Stimulated activated naive B cell treated with anti-CD40 and anti-IgM and Interleukin-4, amounts not matched to agents 10 μg/mL and 1 μg/mL and 100 μg/mL, for 72 hours (primary cell): ENCODE measurements around the gene TSPAN12.

Source experiments
- ATAC-seq, 2 donors: fragments of 150-1000 bp; cut with Tn5 transposase; replicated peaks; 2 replicates each; pipeline ENCODE4 v1.10.0; 2021; ENCODE audit warnings: moderate library complexity in 1 of 2
- DNase-seq: peaks from one replicate; pipeline ENCODE4 v3.0.0; 2021
- H3K27ac Mint-ChIP-seq: one replicate; pipeline ENCODE4 v1.8.0; 2022; ENCODE audit warnings: mild to moderate bottlenecking, mixed read lengths
- H3K27me3 Mint-ChIP-seq, 2 donors: one replicate each; pipeline ENCODE4 v1.8.0; 2022; ENCODE audit warnings: mixed read lengths in 2 of 2
- H3K36me3 Mint-ChIP-seq, 2 donors: one replicate each; pipeline ENCODE4 v1.8.0; 2022; ENCODE audit warnings: mixed read lengths in 2 of 2, mild to moderate bottlenecking in 1 of 2
- H3K4me1 Mint-ChIP-seq, 2 donors: one replicate each; pipeline ENCODE4 v1.8.0; 2022; ENCODE audit warnings: mixed read lengths in 2 of 2, mild to moderate bottlenecking in 1 of 2
- H3K4me3 Mint-ChIP-seq, 2 donors: one replicate each; pipeline ENCODE4 v1.8.0; 2022; ENCODE audit warnings: mild to moderate bottlenecking in 2 of 2, mixed read lengths in 2 of 2, moderate library complexity in 1 of 2
- H3K9me3 Mint-ChIP-seq, 2 donors: one replicate each; pipeline ENCODE4 v1.8.0; 2022; ENCODE audit warnings: mixed read lengths in 2 of 2, mild to moderate bottlenecking in 1 of 2

The TSPAN12 gene

GRCh38 chr7:120862987-120863590 lies 5.1 kb upstream of the TSPAN12 start:
- no peak for DNase-seq
- Mint-ChIP-seq H3K27ac (no peak overlapping the region), H3K36me3 (no peaks in the 10 kb centered on the region), H3K9me3 (no peaks in the 10 kb centered on the region), H3K4me3 (no peak overlapping the region), H3K4me1 (peaks cover under 1 to 4% of the 10 kb centered on the region in 2 donors), H3K27me3 (peaks cover 47 to 55% of the 10 kb centered on the region in 2 donors)
- no peak for ATAC-seq

- H3K4me3 Mint-ChIP-seq: no peak overlapping the region
- peaks cover 11 to 24% of the 10 kb centered on the region in 2 donors for H3K4me1 Mint-ChIP-seq
- H3K9me3 Mint-ChIP-seq: no peaks in the 10 kb centered on the region
- no peaks in the 10 kb centered on the region for H3K36me3 Mint-ChIP-seq
- ATAC-seq (no peak), DNase-seq (no peak)
- H3K27me3 Mint-ChIP-seq: peaks cover 52 to 66% of the 10 kb centered on the region in 2 donors
- H3K27ac Mint-ChIP-seq: no peak overlapping the region
Measured at GRCh38 chr7:120860156-120860555, 2.2 kb upstream of the TSPAN12 start.

GRCh38 chr7:120859459-120859858 lies 1.5 kb upstream of the TSPAN12 start:
- no peaks in the 10 kb centered on the region for H3K36me3 Mint-ChIP-seq
- ATAC-seq (no peak), DNase-seq (no peak)
- H3K4me3 Mint-ChIP-seq: no peak overlapping the region
- peaks cover 56 to 73% of the 10 kb centered on the region in 2 donors for H3K27me3 Mint-ChIP-seq
- H3K27ac Mint-ChIP-seq: no peak overlapping the region
- no peaks in the 10 kb centered on the region for H3K9me3 Mint-ChIP-seq
- H3K4me1 Mint-ChIP-seq: peaks cover 11 to 24% of the 10 kb centered on the region in 2 donors

GRCh38 chr7:120856621-120857352 lies 1.2 kb downstream of the TSPAN12 start:
- peak; percentile 7 for DNase-seq
- no peaks in the 10 kb centered on the region for H3K36me3 Mint-ChIP-seq
- peaks cover 48 to 65% of the 10 kb centered on the region in 2 donors for H3K27me3 Mint-ChIP-seq
- H3K4me1 Mint-ChIP-seq: peaks cover 11 to 24% of the 10 kb centered on the region in 2 donors
- ATAC-seq: peak; percentile 55 to 63
- H3K4me3 Mint-ChIP-seq: peak overlapping the region; percentile 88 to 94
- no peaks in the 10 kb centered on the region for H3K9me3 Mint-ChIP-seq
- peak overlapping the region; percentile 16 for H3K27ac Mint-ChIP-seq

GRCh38 chr7:120856198-120856597 lies 1.7 kb downstream of the TSPAN12 start:
- H3K27me3 Mint-ChIP-seq: peaks cover 48 to 60% of the 10 kb centered on the region in 2 donors
- H3K36me3 Mint-ChIP-seq: no peaks in the 10 kb centered on the region
- no peak overlapping the region for H3K27ac Mint-ChIP-seq
- ATAC-seq (no peak), DNase-seq (no peak)
- H3K4me3 Mint-ChIP-seq: peak overlapping the region; percentile 88 to 94
- no peaks in the 10 kb centered on the region for H3K9me3 Mint-ChIP-seq
- H3K4me1 Mint-ChIP-seq: peaks cover 11 to 24% of the 10 kb centered on the region in 2 donors

GRCh38 chr7:120852700-120853099 lies 5.2 kb downstream of the TSPAN12 start:
- Mint-ChIP-seq H3K27me3 (peaks cover 25 to 41% of the 10 kb centered on the region in 2 donors), H3K9me3 (no peaks in the 10 kb centered on the region), H3K4me3 (no peak overlapping the region), H3K36me3 (no peaks in the 10 kb centered on the region), H3K4me1 (peaks cover 9 to 16% of the 10 kb centered on the region in 2 donors), H3K27ac (peak overlapping the region; percentile 7)
- DNase-seq: no peak
- no peak for ATAC-seq

GRCh38 chr7:120843109-120843508 lies 14.8 kb downstream of the TSPAN12 start:
- H3K27me3 Mint-ChIP-seq: peaks cover 13 to 17% of the 10 kb centered on the region in 2 donors
- H3K4me3 Mint-ChIP-seq: no peak overlapping the region
- no peaks in the 10 kb centered on the region for H3K4me1 Mint-ChIP-seq
- H3K27ac Mint-ChIP-seq: no peak overlapping the region
- DNase-seq (no peak), ATAC-seq (no peak)
- no peaks in the 10 kb centered on the region for H3K9me3 Mint-ChIP-seq
- H3K36me3 Mint-ChIP-seq: no peaks in the 10 kb centered on the region

- no peaks in the 10 kb centered on the region for H3K4me1 Mint-ChIP-seq
Measured at GRCh38 chr7:120842121-120842621, 15.8 kb downstream of the TSPAN12 start.

GRCh38 chr7:120841608-120842007 lies 16.3 kb downstream of the TSPAN12 start:
- ATAC-seq (no peak), DNase-seq (no peak)
- H3K36me3 Mint-ChIP-seq: no peaks in the 10 kb centered on the region
- no peaks in the 10 kb centered on the region for H3K4me1 Mint-ChIP-seq
- H3K27me3 Mint-ChIP-seq: peaks cover 9 to 13% of the 10 kb centered on the region in 2 donors
- no peaks in the 10 kb centered on the region for H3K9me3 Mint-ChIP-seq
- H3K27ac Mint-ChIP-seq: no peak overlapping the region
- H3K4me3 Mint-ChIP-seq: no peak overlapping the region

More at GRCh38 chr7:120842121-120842621, 15.8 kb downstream of the TSPAN12 start:
- no peak for DNase-seq
- ATAC-seq: no peak
- no peak overlapping the region for H3K27ac Mint-ChIP-seq
- H3K9me3 Mint-ChIP-seq: no peaks in the 10 kb centered on the region
- no peaks in the 10 kb centered on the region for H3K36me3 Mint-ChIP-seq
- no peak overlapping the region for H3K4me3 Mint-ChIP-seq
- peaks cover 9 to 13% of the 10 kb centered on the region in 2 donors for H3K27me3 Mint-ChIP-seq

GRCh38 chr7:120838281-120838682 lies 19.7 kb downstream of the TSPAN12 start:
- no peak overlapping the region for H3K4me3 Mint-ChIP-seq
- no peaks in the 10 kb centered on the region for H3K36me3 Mint-ChIP-seq
- no peak overlapping the region for H3K27ac Mint-ChIP-seq
- ATAC-seq (peak in 1 of 2 donors; percentile 43), DNase-seq (no peak)
- no peaks in the 10 kb centered on the region for H3K4me1 Mint-ChIP-seq
- H3K27me3 Mint-ChIP-seq: peaks cover 17 to 20% of the 10 kb centered on the region in 2 donors
- no peaks in the 10 kb centered on the region for H3K9me3 Mint-ChIP-seq

- Mint-ChIP-seq H3K4me1 (no peaks in the 10 kb centered on the region), H3K9me3 (no peaks in the 10 kb centered on the region), H3K36me3 (no peaks in the 10 kb centered on the region), H3K27ac (no peak overlapping the region), H3K27me3 (peaks cover 17 to 20% of the 10 kb centered on the region in 2 donors), H3K4me3 (no peak overlapping the region)
- ATAC-seq: peak in 1 of 2 donors; percentile 69
- no peak for DNase-seq
Measured at GRCh38 chr7:120837599-120837998, 20.3 kb downstream of the TSPAN12 start.

GRCh38 chr7:120836556-120837115 lies 21.3 kb downstream of the TSPAN12 start:
- peaks cover 17 to 25% of the 10 kb centered on the region in 2 donors for H3K27me3 Mint-ChIP-seq
- no peak overlapping the region for H3K27ac Mint-ChIP-seq
- ATAC-seq (no peak), DNase-seq (no peak)
- no peaks in the 10 kb centered on the region for H3K4me1 Mint-ChIP-seq
- H3K36me3 Mint-ChIP-seq: no peaks in the 10 kb centered on the region
- no peak overlapping the region for H3K4me3 Mint-ChIP-seq
- H3K9me3 Mint-ChIP-seq: no peaks in the 10 kb centered on the region

- no peak overlapping the region for H3K4me3 Mint-ChIP-seq
- no peaks in the 10 kb centered on the region for H3K36me3 Mint-ChIP-seq
- peaks cover 4% of the 10 kb centered on the region in 2 donors for H3K9me3 Mint-ChIP-seq
- no peak for ATAC-seq
- H3K27me3 Mint-ChIP-seq: peaks cover 20 to 24% of the 10 kb centered on the region in 2 donors
- no peaks in the 10 kb centered on the region for H3K4me1 Mint-ChIP-seq
- DNase-seq: no peak
- H3K27ac Mint-ChIP-seq: no peak overlapping the region
Measured at GRCh38 chr7:120834726-120835125, 23.2 kb downstream of the TSPAN12 start.

- no peak overlapping the region for H3K27ac Mint-ChIP-seq
- peaks cover 4% of the 10 kb centered on the region in 2 donors for H3K9me3 Mint-ChIP-seq
- H3K27me3 Mint-ChIP-seq: peaks cover 15 to 17% of the 10 kb centered on the region in 2 donors
- ATAC-seq (no peak), DNase-seq (no peak)
- H3K4me1 Mint-ChIP-seq: no peaks in the 10 kb centered on the region
- H3K36me3 Mint-ChIP-seq: no peaks in the 10 kb centered on the region
- no peak overlapping the region for H3K4me3 Mint-ChIP-seq
Measured at GRCh38 chr7:120833546-120833945, 24.4 kb downstream of the TSPAN12 start.
